Right renal cortex interstitium (tissue), 3 donors: ENCODE results near the gene RBM43. TPM values are rescaled to one million over a fixed set of nuclear protein-coding genes. Genes with fewer than 3 reads are reported as not detected.
"Not testable (repeated sequence)": the region's sequence is repeated elsewhere in the genome, so short reads cannot be mapped to it uniquely, and the experiment has no call there.

Source experiments
- DNase-seq, 3 donors: peaks; one replicate each; pipeline ENCODE4 v3.0.0-alpha.2; 2013; ENCODE audit warnings: low read depth in 3 of 3, low spot score in 2 of 3
- polyA plus RNA-seq, 3 donors: library from polyadenylated mRNA; unstranded; fragments of 120-200 nt; gene quantifications; one replicate each; pipeline ENCODE4 v1.2.1, GENCODE V29; 2013; ENCODE audit not compliant: insufficient read length in 3 of 3

RBM43 gene
- polyA plus RNA-seq, 3 donors: 14.4 to 19.2 (median 16.3) TPM

DNA sequence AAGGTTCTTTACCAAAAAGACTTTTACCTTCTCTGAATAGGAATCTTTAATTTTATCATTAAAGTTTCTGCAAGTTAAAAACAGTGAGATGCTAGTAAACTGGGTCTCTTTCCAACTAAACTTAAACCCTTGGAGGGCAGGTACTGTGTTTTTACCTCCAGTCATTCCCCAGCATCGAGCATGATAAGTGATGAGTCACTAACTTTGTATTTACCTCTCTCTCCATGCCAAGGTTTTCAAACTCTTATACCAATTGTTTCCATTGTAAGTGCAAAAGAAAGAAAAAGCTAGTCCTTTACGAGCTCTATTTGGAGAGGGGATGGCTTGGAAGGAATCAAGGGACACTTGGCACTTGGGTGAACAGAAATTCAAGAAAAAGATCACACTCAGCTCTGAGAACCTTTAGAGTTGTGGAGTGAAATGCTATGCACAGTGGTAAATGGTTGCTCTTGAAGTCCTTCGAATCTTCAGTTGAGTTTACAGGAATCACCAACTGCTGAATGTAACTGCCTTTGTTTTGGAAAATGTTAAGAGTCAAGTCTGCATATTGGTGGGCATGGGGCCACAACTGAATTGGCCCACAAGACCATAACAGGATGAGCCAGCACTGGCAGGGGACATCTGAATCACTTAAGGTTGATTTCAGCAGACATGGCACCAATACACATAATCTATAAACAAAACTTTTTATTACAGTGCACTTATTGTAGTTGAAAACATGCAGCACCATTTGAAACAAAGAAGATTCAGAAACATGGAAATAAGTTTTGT is 8.3 kb upstream of the RBM43 start:
- no peak for DNase-seq

DNA sequence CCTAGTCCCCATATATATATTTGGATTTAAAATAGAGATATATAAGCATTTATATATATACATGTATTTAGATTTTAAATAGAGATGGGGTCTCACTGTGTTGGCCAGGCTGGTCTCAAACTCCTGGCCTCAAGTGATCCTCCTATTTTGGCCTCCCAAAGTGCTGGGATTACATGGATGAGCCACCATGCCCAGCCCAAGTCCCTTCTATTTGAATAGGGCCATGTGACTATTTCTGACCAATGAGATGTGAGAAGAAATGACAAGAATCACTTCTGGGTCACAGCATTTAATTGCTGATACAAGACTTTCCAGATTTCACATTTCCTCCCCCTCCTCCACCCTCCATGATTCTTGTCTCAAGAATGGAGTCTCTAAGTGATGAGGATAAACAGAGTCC is 6.4 kb upstream of the RBM43 start:
- DNase-seq: no peak

DNA sequence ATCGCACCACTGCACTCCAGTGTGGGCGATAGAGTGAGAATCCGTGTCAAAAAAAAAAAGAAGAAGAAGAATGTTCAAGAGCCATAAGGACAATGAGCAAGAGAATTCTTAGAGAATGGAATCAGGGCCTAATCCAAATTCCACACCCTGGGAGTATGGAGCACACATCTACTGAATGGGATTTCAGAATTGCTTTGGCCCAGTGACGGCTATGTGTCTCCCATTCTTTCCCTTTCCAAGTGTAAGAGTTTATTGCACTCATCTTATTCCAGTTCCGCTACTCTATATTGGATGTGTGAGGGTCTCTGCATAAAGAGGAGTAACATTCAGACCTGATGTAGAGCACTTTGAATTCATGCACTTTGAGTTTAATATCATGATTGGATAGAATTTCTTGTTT is 5.9 kb upstream of the RBM43 start:
- no peak for DNase-seq

DNA sequence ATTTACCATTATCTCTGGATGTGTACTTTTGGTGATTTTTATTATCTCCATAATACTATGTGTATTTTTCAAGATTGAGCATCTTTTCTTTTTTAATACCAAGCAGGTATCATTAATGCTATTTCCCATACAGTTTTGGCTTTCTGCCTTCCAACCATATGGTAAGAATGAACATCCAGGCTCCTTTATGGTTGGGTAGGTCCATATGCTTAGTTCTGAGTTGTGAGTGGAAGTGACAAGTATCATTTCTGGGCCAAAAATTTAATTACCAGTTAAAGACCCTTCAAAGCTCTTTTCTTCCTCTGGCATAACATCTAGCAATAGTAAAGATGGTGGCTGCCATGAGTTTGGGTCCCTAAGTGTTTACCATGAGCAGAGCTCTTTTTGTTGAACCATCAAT is 4.3 kb upstream of the RBM43 start:
- no peak for DNase-seq

DNA sequence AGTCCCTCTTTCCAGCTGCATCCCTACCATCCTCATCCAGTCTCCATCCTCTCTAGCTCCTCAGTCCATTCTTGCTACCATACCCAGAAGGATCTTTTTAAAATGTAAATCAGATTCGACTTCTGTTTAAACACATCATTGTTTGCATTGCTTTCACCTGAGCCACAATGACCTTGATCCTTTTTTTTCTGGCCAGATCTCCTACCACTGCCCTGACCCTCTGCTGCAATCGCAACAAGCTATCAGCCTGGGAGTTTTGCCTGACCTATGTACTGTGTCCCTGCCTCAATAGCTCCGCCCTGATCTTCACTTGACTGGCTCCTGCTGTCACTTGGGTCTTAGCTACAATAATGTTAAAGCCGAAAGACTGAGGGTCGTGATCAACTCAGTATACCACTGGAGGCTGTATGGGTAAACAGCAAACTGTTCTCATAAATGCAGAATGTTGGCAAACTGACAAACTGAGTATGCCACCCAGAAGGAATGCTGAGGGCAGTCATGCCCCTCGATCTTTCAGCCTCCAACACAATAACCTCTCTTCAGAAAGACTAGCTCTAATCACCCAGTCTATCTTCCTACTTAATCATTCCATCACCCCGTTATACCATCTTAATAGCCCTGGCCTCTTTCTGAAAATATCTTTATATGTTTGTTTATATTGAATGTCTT is 2.6 kb upstream of the RBM43 start:
- DNase-seq: no peak

DNA sequence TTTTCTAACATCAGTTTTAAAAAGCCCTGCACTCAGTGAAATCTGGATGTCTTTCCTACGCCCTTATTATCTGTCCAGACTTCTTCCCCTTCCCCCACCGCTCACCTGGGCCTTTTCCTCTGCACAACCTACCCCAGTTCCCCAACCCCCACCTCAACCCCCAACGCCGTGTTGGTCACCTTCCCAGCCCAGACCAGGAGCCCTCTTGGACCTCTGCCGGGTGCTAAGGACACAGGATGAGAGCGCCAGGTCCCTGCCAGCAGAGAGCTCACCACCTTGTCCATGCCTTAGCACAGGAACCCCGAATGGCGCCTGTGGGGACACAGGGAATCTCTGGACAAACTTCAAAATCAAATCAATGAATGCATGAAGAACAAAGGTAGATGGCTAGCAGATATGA is 966 bp upstream of the RBM43 start:
- DNase-seq: no peak

DNA sequence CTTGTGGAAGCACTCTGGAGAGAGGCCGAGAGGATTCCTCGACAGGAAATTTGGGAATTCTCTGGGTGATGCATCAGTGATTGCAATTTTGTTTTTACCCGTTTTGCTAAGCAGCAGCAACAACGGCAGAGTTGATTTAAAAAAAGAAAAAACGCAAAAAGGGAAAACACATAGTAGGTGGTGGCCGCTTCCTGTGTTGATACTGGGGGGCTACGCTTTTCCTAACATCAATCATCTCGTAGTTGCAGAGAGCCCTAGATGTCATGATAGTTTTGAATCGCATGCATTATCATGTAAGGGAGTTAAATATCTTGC is 271 bp upstream of the RBM43 start:
- DNase-seq: no peak

DNA sequence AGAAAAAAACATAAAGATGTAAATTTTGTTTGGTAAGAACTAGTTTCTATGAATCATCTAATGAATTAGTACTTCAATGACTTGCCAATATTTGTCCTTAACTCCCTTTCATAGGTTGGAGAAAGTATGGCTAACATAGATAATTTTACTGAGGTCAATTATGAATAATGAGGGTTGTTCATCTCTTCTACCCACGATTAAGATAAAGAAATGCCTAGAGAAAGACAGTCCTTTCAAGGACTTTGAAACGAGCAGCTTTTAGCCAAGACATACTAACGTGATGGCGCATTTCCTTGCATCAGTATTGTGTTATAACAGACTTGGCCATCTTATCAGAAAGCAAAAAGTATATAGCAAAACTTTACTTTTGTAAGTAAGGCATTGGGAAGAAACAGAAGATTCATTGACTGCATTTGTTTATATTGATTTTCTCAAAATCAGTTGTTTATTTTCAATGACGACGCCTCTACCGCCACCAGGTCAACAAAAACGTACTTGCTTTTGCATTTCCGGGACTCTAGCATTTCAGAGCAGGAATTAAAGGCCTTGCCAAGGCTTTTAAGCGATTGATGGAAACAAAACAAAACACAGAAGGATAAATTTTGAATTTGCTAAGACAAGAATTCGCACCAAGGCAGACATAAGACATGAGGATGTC is 961 bp downstream of the RBM43 start:
- DNase-seq: peak in 2 of 3 donors; percentile 13 to 52

DNA sequence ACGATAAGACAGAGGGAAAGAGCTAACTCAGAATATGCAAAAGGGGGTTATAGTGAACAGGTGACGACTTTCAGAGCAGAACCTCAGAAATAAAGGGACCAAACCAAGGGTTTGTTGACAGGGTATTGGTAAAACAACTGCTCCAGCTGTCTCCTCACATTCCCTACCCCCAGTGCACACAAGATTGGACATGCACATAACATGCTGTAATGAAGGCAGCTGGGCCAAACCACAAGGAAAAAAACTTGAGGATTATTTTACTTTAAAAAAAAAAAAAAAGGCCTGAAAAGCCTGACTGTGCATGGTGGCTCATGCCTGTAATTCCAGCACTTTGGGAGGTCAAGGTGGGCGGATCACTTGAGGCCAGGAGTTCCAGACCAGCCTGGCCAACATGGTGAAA is 3.5 kb downstream of the RBM43 start:
- no peak for DNase-seq

DNA sequence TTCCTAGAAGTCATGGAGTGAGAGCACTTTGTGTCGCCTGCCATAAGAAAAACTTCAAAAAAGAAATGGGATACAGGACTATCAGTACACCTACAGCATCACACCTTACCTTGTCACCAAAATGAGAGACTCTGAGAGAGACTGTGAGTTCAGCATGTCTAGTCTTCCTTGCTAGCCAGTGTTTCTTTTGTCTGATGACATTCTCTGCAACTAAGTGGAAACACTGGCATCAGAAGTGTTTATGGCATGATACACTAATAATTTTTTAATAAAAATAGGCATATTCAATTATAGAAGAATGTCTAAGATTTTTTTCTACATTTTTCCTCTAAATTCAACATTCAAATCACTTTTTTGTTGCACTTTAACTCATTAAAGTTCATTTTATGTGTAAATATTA is 9.0 kb downstream of the RBM43 start:
- DNase-seq: no peak

DNA sequence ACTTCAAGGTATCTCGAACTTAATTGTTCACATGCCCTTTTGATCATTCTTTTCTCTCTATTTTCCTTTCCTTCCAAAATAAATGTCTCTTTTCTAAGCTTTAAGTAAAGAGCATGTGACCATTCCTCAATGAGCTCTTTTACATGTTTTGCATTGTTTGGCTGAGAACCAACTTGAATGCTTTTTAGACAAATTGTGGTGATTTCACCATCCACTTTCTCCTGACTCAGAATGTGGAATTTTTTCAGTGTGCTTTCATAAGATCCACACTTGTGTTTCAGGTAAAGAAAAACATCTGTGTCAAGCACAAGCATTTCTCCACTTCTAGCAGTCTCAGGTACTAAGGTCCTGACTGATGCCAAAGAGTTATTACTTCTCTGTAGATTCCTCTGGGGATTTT is 10.7 kb downstream of the RBM43 start:
- DNase-seq: no peak

DNA sequence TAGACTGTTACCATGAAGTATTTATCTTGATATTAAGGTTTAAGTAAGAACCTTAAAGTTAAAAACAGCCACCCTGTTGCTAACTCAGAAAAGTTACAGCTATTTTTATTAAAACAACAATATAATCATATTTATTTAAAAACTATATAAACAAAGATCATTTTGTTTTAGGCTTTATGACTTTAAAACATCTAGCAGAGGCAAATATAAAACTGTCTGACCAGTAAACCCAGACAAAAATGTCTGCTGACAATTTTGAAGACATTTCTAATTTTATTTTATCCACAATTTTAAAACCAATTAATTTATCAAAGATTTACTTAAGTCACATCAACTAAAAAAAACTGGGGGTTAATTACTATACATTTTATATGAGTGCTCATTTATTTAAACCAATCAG is 14.2 kb downstream of the RBM43 start:
- DNase-seq: no peak

DNA sequence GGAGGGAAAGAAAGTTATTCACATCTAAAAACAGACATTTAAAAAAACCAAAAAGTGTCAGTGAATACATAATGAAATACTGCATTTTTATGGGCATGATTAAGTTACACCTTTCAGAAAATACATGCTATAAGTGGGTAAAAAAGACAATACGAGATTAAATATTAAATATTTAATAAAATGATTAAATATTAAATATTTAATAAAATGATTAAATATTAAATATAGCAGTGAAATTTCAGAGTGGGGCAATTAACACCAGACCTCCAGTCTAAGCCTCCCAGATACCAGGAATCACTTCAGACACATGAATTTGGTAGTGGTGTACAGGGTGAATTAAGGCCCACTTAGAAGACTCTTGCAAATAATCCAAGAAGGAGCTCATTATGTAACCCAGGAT is 15.5 kb downstream of the RBM43 start:
- DNase-seq: no peak

DNA sequence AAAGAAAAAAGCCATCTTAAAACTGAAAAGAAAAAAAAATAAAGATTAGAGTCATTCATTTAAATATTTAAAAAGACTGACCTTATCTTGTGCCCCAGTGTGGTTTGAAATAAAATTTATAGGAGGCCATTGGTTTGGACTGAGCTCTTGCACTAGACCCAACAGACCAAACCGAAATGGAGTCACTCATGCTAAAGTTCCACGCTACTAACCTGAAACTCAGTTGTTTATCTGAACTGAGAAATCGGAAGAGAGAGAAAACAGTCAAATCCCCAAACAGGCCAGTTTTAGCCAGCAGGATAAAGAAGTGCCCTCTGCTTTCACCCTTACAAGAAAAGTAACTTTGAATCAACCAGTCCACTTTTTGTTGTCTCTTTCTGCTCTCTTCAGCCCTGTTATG is 18.2 kb downstream of the RBM43 start:
- no peak for DNase-seq

DNA sequence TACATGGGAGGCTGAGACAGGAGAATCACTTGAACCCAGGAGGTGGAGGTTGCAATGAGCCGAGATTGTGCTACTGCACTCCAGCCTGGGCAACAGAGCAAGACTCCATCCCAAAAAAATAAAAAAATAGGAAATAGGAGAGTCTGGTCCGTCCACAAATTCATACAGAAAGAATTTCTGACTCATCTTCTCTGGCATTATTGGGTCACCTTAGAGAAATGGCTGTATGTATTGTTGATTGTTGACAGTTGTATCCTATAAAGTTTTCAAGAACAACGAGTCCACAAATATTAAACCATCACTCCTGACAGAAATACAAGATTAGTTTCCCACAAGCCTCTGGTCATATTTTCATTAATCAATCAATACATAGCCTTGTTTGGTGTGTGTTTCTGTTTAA is 20.4 kb downstream of the RBM43 start:
- DNase-seq: no peak

DNA sequence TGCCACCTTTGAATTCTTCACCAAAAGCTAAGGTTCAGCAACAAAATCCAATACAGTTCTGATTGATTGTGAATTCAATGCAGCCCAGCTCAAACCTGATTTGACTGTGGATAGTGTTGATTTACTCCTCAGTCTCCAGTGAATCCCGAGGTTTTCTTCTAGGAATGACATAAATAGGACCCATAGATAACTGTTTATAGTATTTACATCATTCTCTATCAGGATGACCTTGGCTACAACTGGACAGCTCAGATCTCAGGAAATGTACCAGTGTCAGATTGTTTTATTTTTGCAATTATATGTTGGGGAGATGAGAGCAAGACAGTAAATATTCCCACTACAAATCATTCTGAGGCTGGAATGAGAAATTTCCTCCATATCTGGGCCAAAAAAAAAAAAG is 21.2 kb downstream of the RBM43 start:
- DNase-seq: no peak

DNA sequence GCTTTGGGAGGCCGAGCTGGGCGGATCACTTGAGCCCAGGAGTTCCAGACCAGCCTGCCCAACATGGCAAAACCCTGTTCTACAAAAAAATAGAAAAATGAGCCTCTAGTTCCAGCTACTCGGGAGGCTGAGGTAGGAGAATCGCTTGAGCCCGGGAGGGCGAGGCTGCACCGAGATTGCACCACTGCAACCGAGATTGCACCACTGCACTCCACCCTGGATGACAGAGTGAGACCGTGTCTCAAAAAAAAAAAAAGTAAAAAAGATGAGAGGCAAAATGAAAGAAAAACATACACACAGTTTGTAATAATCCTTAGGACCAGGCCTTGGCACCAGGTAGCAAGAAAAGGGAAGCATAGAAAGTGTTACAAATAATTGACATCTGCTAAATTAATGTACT is 22.0 kb downstream of the RBM43 start:
- no peak for DNase-seq

DNA sequence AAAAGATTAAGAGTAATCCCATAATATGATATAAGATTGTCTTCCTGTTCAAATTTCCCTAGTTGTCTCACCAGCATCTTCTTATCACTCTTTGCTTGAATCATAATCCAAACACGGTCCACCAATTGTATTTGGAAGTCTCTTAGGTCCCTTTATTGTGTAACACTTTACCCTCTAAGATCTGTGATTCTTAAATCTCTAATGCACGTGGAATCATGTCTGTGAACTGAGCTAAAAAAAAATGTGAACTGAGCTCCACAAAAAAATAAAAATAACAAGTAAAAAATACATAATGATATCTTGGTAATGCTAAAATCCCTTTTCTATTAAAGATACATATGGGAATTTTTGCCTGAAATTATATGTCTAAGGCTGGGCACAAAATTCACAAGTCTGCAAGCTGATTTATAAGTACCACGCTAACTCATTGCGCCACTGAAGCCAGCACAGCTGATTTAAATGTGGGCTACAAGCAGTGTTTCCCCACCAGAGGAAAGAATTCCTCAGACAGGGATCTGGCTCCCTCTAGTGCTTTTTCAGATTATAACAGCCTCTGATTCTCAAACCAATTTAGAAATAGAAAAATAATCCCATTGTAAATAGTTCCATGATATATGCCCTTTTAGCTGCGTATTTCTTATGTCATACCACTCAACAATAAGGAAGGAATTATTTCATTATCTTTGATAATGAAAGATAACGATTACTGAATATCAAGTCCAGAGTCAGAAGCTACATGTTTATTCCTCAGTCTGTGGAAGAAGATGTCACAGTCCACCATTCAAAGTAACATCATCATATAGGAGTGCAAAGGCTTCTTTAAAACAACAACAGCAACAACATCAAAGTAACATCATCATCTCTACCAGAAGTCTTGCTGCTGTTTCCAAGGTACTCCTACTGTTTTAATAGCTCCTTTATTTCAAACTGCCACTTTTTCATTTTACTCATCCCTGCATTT is 22.9 kb downstream of the RBM43 start:
- peak in 2 of 3 donors; percentile 44 to 65 for DNase-seq

DNA sequence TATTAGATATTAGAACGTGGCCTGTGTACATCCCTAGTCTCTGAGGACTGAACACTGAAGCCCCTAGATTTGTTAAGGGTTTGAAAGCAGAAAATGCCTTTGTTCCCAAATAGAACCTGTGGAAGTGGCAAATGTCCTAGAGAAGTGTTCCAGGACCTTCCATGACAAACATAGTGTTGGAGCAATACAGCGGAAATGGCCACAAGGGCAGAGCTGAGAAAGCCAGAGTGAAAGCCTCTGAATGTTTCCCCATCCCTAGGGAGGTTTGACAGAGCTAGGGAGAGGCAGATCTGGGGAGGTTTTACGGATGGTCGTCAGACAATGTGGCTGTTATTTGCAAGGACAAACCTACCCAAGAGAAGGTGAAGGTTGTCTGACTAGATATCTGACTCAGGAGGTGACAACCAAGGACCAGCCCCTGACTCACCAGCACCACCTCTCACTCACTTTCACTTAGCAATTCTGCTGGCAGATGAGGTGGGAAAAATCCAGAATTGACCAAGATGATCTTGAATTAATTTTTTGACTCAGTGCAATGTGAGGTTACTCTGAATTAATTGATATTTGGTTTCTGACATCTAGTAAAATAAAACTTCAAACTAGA is 24.1 kb downstream of the RBM43 start:
- DNase-seq: no peak

DNA sequence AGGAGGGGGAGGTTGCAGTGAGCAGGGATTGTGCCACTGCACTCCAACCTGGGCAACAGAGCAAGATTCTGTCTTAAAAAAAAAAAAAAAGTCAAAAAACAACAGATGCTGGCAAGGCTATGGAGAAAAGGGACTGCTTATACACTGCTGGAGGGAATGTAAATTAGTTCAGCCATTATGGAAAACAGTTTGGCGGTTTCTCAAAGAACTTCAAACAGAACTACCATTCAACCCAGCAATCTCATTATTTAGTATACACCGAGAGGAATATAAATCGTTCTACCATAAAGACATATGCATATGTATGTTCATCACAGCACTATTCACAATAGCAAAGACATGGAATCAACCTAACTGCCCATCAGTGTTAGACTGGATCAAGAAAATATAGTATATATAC is 27.9 kb downstream of the RBM43 start:
- DNase-seq: not testable (repeated sequence)

DNA sequence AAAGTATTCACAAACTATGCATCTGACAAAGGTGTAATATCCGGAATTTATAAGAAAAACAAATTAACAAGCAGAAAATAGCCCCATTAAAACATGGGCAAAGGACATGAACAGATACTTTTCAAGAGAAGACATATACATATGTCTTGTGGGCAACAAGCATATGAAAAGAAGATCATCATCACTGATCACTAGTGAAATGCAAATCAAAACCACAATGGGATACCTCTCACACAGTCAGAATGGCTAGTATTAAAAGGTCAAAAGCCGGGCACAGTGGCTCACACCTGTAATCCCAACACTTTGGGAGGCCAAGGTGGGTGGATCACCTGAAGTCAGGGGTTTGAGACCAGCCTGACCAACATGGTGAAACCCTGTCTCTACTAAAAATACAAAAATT is 28.4 kb downstream of the RBM43 start:
- DNase-seq: not testable (repeated sequence)
